GM18907 (cell line): ENCODE measurements around the gene MAGI1.
A peak's percentile ranks its signal among the peaks of the same experiment; 100 is the strongest.
"Not testable (repeated sequence)": the region's sequence is repeated elsewhere in the genome, so short reads cannot be mapped to it uniquely, and the experiment has no call there.

Experiments used
- ATAC-seq: cut with Tn5 transposase; IDR thresholded peaks from one replicate; pipeline ENCODE4 v1.9.1; 2021; ENCODE audit warnings: mild to moderate bottlenecking, moderate library complexity; ENCODE audit not compliant: unreplicated experiment

MAGI1 gene

DNA sequence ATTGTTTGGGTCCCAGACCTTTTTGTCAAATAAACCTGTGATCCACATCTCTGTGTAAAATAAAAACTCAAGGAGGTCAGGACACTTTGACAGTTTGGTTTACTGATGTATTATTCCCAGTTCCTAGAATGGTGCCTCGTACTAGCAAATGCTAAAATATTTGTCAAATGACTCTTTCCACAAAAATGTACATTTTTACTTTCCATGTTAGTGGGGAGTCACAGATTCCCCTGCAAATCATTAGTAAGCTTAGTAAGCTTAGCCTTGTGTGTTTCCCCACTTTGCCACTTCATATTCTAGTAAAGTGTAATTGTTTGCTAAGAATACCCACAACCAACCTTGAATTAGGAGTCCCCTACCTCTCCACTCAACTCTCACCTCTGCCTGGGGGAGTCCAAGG lies 2.4 kb upstream of the MAGI1 start:
- ATAC-seq, result no peak

DNA sequence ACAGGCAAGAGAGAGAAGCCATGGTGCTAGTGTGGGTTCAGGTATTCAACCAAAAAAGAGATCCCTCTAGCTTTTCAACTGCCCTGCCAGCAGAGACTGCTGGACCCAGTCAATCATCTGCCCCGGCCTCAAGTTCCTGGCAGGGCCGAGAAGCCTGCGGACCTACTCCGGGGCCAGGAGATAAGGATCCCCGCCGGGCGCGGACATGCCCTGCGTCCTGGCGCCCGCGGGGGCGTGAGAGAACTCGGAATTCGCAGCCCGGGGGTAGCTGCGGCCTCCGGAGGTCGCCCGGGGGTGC lies 821 bp upstream of the MAGI1 start:
- no peak for ATAC-seq

DNA sequence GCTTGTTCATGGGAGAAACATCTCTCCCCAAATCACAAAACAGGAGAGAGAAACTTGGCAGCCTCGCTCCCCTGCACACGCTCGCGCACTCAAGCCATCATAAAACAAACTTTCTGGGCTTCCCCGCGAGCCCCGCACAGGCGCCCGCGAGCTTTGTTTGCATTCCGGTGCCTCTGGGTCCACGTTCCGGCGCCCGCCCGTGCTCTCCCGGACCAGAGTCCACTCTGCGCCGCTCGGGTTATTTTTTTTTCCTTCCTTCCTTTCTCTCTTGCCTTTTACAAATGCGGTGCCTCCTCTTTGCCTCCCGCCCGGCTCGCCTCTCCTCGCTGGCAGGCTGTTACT lies 363 bp downstream of the MAGI1 start:
- peak; percentile 39 for ATAC-seq

DNA sequence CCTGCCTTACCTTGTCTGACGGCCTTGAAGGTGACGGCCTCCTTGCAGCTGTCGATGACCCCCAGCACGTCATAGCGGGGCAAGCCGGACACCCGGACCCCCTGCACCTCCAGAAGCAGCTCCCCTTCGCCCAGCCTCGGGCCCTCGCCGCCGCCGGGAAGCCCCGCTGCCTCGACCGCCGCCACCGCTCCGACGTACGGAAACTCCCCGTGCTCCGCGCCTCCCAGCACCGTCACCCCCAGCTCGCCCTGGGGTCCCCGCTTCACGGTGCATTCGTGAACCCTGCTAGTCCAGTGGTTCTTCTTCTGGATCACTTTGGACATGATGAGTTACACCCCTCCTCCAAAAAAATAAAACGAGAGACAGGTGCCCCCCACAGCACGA lies 740 bp downstream of the MAGI1 start:
- ATAC-seq, result peak; percentile 30

DNA sequence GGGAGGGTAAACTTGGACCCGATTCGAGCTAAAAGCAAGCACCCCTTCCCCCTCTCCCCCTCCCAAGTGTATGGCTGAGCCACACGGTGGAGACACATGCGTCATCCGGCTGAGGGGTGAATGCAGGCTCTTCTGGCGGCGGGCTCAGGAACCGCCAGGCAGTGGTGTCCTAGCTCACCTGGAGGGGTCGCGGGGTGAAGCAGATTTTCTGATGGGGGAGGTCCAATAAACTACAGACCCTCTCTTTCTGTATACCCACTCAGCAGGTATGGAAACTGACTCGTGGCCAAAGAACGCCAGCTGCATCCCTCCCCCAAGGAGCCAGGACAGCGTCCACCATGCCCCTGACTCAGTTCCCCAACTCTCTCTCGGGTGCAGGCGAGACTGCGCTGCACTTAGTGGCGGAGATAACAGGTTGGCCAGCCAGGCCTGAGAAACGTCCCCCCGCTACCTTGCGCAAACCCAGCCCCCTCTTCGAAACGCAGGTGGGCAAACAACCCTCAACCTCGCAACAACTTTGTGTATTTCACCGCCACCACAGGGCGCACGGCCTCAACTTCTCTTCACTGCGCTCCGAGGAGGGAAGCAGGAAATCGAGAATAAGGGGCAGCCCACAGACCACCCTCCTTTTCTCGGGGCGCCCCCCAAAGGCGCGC lies 1.3 kb downstream of the MAGI1 start:
- no peak for ATAC-seq

DNA sequence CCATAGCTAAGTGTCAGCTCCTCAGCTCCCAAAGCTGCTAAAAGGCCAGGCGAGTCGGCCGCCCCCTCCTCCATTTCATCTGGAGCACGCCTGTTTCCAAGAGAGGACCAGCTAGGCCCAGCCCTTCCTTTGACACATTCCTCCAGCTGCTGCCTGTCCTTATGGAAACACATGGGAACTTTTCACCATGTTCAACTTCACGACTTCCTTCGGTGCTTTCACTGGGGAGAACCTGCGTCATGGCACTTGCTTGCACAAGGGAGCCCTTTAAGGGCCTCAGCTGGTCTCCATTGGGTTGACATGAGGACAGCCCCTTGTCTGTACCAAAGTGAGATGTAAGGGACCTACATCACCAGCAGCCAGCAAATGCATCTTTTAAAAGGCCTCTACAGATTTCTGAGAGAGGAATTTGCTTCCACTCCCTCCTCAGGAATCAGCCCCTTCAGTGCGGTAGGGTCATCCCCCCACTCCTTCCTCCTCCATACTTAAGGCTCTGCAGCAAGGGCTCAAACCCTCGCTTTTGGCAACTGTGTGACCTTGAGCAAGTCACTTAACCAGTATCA lies 2.1 kb downstream of the MAGI1 start:
- no peak for ATAC-seq

DNA sequence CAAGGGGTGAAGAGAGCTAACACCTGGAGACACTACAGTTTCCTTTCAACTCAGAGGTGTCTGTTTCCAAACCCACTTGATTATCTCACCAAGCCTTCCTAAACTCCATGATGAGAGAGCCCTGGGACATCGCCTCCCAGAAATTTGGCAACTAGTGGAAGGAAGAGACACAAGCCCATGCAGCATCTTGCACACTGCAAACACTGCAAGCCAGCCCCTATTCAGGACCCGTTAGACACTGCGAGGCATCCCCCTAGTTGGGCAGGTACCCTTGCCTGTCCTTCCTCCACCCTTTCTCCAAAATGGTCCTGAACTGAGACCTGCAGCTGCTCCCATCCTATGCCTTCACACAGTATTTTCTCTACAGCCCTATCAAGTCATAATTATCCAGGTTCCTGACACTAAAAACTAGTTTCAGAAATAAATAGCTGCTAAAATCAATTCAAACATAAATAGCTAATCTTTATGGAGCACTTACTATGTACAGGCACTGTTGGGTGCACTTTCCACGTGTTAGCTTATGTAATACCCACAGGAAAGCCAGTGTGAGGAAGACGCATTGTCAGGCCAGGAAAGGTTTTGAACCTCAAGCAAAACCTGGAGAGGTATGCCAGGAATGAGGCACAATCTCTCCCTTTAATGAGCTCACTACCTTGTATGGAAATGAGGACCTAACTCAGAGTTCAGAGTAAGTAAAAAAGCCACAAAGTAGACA lies 2.8 kb downstream of the MAGI1 start:
- no peak for ATAC-seq

DNA sequence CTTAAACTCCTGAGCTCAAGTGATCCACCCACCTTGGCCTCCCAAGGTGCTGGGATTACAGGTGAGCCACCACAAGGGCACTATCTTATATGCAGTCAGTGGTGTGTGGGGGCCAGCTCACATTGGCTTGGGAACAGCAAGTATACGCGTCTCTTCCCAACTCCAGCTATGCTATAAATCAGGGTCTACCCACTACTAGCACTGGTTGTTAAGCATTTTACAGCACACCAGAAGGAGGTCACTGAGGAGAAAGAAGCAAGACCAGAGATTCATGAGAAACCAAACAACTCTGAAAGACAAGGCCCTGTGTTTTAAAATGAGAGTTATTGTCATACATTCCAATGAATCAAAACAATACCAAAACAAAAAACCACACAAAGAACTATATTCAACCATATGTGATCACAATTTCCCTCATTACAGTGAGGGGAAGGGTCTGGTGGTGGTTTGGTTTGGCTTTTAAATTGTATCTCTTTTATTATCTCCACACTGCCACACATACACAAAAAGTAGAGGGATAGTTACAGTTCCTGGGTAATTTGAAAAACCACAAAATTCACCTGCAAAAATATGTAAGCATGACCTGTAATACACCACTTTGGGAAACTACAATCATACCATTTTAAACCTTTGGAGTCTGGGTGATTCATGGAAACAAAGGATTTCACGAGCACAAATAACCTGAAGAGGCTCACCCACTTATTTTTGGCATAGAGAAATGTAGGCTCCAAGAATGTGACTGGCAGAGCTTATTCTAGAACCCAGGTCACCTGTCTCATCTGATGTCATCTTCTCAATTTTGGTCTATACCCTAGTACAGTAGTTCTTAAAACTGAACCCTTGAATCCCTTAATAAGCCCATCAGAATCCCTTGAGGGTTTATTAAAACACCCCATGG lies 5.2 kb downstream of the MAGI1 start:
- ATAC-seq, result no peak

DNA sequence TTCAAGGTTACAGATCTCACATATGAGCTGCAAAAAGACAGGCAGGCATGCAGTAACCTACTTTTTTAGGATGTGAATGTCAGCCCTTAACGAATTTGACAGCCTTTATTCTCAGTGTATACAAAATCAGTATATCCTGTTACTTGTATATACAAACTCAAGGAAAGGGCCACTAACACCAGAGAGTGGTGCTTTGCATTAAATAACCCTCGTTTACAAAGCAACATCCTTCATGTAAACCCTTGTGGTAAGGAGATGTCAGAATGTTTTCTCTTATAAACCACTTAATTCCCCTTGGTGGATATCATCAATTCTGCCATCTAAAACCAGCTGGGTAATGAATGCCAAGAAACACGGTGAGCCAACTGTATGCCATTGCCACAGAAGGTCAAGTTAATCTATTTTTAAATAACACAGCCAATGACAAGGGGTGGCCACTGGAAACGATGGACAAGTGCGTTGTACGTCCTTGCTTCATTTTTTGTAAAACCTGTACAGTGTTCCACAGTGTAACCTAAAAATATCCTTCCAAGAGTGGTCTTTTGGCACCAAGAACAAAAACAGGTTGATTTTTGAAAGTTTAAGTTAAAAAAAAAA lies 7.5 kb downstream of the MAGI1 start:
- no peak for ATAC-seq

DNA sequence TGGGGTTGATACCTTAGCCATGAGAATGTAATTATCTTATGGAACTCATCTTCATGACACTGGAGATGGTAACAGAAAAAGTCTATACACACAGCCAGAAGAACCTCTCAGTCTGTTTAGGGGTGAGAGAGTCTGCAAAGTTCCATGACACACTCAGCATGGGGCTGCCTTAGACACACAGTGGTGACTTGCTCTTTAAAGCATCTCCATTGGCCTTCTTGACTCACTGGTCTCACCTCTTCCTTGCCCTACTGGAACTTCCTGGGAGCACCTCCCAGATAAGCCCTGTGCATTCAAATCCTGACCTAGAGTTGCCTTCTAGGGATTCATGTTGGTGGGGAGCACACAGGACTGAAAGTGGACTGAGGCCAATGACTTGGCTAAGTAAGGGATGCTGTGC lies 9.3 kb downstream of the MAGI1 start:
- no peak for ATAC-seq

DNA sequence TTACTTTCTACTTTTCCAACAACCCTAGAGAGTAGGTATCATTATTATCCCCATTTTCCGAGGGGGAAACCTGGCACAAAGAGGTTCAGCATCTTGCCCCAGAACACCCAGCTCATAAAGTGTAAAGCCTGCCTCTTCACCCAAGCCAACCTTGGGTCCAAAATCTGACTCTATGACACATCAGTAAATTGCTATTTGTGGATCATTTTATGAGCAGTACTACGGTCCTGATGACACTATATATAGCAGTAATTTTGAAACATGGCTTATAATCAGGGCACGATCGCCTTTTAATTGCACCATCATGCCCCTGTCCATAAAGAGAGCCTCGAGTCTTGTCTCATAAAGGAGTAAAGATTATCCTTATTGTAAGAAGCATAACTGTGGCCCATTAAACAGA lies 9.7 kb downstream of the MAGI1 start:
- no peak for ATAC-seq

DNA sequence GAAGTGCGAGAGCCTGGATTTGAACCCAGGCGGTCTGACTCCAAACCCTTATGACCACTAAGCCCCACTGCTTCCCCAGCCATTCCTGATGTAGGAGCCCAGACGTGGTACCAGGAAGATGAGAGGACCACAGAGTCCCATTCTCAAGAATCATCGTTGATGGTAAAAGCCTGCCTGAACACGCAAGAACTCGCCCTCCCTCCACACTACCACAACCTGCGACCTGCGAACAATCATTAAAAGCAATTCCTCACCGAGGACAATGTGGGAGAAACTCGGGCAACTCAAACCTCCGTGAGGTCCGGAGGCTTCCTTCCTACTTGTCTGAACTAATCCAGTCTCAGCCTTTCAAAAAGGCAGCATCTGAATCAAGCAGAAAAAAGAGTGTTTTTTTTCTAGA lies 10.3 kb downstream of the MAGI1 start:
- no peak for ATAC-seq

DNA sequence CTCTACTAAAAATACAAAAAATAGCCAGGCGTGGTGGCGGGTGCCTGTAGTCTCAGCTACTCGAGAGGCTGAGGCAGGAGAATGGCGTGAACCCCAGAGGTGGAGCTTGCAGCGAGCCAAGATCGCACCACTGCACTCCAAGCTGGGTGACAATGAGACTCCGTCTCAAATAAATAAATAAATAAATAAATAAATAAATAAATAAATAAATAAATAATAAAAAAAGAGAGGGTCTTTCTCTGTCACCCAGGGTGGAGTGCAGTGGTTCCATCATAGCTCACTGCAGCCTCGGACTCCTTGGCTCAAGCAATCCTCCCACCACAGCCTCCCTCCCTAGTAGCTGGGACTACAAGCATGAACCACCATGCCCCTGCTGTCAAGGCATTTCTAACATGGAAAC lies 11.6 kb downstream of the MAGI1 start:
- not testable (repeated sequence) for ATAC-seq

DNA sequence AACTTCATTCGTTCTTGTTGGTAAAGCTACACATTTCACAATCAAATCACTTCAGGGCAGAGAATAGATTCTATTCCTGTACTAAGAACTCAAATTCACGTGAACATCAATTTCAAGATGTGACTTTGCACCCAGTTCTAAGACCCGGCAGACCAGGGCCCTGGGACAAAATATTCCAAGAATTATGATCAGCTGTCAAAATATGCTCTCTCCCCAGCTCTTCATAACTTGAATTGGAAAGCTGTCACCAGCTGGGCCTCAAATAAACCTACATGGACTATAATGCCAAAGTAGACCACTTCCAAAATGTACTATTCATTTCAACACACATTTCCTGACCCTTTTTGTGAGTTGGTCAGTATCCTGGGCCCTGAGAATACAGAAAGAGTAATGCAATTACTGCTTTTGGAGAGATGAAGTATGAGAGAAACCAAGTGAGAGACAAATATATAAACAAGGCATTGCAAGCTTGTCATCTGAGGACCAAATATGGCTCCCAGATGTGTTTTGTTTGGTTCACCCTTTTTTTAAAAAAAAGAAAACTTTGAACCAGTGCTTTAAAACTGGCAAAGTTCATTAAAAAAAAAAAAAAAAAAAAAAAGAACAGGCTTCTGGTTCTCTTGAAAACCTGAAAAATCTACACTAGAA lies 14.9 kb downstream of the MAGI1 start:
- no peak for ATAC-seq

DNA sequence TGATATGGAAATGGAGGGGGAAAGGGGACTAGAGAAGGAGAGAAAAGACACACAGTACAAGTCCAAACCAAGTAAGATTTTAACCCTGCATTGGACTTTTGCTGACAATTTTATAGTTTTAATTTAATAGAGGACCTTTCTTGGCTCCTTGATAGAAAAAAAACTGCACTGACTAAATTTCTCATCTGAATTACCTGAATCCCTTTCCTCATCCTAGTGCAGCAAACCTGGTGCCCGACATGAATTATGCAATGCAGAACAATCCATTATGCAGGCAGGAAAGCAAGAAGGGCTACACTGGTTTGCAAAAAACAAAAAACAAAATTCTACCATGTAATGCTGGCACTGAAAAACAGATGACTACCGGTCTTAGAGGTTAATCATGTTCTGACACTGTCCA lies 15.5 kb downstream of the MAGI1 start:
- no peak for ATAC-seq

DNA sequence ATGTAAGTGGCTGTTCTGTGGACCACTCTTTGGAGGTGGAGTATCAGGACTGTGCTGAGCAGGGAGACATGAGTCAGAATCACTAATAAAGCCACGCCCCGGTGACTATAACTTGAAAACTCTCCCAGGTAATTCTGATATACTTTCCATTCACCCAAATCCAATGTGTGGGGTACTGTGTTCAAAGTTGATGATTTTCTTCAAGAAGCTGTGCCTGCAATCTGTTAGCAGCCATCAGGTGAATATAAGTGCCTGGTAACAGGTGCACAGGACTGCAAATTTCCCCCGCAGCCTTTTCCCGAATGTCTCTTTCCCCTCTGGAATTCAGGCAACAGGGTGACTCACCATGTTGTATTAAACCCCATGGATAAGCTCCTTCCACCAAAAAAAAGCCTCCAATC lies 17.0 kb downstream of the MAGI1 start:
- no peak for ATAC-seq

DNA sequence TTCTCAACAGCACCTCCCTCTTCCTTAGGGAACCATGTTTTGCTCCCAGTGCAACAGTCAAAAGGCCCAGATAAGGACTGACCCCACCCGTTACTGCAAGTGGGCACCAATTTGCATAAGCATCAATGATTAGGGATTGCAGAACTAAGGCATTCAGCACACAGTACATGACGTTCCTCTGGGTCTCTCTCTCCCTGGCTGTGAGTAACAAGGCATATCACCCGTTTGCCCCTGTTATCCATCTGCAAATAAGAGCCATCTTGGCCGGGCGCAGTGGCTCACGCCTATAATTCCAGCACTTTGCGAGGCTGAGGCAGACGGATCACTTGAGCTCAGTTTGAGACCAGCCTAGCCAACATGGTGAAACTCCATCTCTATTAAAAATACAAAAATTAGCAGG lies 18.8 kb downstream of the MAGI1 start:
- ATAC-seq, result no peak

DNA sequence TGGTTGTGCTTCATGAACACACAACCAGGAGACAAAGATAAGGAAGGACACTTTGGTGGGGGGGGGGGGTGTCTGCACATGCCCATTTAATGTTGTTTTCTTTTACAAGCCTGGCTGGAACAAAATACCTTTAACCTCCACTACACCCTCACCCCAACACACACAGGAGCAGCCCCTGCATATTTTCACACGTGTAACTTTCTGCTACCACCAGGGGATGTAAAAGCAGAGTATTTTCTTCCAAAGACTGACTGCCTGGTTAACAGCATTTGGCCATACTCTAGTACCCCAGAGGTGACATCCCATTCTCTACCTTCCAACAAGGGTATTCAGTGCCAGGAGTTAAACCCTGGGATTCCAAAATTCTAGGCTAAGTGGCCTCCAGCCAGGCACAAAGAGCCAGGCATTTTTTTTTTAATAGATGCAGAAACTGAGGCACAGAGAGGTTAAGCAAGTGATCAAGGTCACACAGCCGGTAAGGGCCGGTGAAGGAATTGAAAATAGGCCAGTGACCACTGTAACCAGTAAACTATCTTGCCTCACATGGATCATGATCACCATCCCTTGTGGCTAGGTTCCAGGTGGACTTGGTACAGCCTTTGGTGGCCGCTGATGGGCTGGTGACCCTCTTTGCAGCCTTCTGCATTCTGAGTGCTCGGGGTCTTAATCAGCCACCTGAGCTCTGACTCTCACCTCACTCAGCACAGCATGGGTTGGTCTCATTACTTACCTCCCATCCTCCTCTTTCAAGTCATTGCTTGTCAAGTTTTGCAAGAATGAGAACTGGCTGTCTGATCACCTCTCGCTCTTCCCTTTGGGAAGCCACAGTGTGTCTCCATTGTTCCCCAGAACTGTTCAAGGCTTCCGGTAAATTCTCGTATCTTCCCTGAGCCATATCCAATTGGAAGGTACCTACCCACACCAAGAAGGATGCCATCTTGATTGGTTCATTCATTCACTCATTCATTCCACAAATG lies 20.4 kb downstream of the MAGI1 start:
- no peak for ATAC-seq

DNA sequence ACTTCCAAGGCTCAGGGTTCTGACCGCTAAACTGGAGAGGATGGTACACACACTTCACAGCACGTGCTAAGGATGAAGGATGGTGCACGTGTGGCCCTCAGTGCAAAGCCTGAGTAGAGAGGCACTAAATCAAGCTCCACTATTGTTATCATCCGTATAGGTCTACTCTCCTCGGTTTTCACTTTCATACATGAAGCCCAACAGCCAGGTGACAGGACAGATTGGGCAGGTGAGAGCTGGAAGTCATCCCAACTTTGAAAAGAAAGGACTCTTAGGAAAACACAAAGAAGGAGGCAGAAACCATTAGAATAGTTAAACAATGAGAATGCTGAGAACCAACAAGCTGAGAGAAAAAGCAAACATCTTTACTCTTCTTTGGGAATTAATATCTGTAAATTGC lies 21.1 kb downstream of the MAGI1 start:
- no peak for ATAC-seq

DNA sequence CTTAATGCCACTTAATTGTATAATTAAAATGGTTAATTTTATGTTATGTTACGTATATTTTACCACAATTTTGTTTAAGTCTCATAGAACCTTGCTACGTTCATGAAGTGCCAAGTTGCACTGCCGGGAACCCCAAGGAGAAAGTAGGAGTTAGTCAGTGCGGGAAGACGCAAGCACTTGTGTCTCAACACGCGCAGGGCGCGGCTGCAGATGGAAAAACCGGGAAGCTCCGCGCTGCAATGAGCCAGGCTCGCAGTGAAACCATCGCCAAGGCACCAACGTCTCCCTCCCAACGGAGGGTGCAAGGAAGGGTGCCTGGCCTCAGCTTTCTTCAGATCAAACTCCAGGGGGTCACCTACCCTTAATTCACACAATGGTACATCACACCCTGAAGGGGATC lies 21.6 kb downstream of the MAGI1 start:
- no peak for ATAC-seq
